ENCODE data around the gene ANAPC5.

DNA sequence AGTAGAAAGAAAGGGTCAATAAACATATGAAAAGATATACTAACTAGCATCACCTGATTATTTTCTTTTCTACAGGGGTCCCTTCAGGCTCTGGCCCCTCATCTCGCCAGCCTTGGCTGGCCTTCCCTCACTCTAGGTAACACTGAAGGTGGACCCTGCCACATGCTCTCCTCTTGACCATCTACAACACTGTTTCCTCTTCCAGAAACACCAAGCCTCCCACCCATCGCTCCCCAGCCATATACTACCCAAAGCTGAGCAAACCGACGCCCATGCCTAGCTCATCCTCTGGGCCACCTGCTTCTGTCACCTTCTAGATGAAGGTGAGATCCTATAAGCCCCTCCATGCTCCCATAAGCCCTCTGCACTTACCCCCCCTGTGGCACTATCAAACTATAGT is 14.8 kb downstream of the ANAPC5 start:
- TF ChIP-seq, protein P1, sequence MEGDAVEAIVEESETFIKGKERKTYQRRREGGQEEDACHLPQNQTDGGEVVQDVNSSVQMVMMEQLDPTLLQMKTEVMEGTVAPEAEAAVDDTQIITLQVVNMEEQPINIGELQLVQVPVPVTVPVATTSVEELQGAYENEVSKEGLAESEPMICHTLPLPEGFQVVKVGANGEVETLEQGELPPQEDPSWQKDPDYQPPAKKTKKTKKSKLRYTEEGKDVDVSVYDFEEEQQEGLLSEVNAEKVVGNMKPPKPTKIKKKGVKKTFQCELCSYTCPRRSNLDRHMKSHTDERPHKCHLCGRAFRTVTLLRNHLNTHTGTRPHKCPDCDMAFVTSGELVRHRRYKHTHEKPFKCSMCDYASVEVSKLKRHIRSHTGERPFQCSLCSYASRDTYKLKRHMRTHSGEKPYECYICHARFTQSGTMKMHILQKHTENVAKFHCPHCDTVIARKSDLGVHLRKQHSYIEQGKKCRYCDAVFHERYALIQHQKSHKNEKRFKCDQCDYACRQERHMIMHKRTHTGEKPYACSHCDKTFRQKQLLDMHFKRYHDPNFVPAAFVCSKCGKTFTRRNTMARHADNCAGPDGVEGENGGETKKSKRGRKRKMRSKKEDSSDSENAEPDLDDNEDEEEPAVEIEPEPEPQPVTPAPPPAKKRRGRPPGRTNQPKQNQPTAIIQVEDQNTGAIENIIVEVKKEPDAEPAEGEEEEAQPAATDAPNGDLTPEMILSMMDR (IDR thresholded peaks at IDR 0.05): no peak
- TF ChIP-seq RELA (CRISPR knock-in tag; IDR thresholded peaks at IDR 0.05; ENCODE audit: borderline replicate concordance) (no peak), TEAD4 (CRISPR knock-in tag; IDR thresholded peaks at IDR 0.05) (no peak), NFYB (CRISPR knock-in tag; conservative IDR thresholded peaks at IDR 0.05; ENCODE audit: low read depth) (no peak), ETV6 (CRISPR knock-in tag; IDR thresholded peaks at IDR 0.05) (no peak), NR2C2 (CRISPR knock-in tag; IDR thresholded peaks at IDR 0.05) (no peak), TEAD1 (CRISPR knock-in tag; IDR thresholded peaks at IDR 0.05) (no peak), ZNF138 (CRISPR knock-in tag; conservative IDR thresholded peaks at IDR 0.05) (no peak)
- TF ChIP-seq, protein P2, sequence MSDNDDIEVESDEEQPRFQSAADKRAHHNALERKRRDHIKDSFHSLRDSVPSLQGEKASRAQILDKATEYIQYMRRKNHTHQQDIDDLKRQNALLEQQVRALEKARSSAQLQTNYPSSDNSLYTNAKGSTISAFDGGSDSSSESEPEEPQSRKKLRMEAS (CRISPR knock-in tag; IDR thresholded peaks at IDR 0.05): no peak
- TF ChIP-seq, protein P3, sequence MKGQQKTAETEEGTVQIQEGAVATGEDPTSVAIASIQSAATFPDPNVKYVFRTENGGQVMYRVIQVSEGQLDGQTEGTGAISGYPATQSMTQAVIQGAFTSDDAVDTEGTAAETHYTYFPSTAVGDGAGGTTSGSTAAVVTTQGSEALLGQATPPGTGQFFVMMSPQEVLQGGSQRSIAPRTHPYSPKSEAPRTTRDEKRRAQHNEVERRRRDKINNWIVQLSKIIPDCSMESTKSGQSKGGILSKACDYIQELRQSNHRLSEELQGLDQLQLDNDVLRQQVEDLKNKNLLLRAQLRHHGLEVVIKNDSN (CRISPR knock-in tag; IDR thresholded peaks at IDR 0.05): no peak
- TF ChIP-seq, protein P4, sequence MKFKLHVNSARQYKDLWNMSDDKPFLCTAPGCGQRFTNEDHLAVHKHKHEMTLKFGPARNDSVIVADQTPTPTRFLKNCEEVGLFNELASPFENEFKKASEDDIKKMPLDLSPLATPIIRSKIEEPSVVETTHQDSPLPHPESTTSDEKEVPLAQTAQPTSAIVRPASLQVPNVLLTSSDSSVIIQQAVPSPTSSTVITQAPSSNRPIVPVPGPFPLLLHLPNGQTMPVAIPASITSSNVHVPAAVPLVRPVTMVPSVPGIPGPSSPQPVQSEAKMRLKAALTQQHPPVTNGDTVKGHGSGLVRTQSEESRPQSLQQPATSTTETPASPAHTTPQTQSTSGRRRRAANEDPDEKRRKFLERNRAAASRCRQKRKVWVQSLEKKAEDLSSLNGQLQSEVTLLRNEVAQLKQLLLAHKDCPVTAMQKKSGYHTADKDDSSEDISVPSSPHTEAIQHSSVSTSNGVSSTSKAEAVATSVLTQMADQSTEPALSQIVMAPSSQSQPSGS (CRISPR knock-in tag; IDR thresholded peaks at IDR 0.05; ENCODE audit: borderline replicate concordance, low read depth): no peak
- TF ChIP-seq, protein P5, sequence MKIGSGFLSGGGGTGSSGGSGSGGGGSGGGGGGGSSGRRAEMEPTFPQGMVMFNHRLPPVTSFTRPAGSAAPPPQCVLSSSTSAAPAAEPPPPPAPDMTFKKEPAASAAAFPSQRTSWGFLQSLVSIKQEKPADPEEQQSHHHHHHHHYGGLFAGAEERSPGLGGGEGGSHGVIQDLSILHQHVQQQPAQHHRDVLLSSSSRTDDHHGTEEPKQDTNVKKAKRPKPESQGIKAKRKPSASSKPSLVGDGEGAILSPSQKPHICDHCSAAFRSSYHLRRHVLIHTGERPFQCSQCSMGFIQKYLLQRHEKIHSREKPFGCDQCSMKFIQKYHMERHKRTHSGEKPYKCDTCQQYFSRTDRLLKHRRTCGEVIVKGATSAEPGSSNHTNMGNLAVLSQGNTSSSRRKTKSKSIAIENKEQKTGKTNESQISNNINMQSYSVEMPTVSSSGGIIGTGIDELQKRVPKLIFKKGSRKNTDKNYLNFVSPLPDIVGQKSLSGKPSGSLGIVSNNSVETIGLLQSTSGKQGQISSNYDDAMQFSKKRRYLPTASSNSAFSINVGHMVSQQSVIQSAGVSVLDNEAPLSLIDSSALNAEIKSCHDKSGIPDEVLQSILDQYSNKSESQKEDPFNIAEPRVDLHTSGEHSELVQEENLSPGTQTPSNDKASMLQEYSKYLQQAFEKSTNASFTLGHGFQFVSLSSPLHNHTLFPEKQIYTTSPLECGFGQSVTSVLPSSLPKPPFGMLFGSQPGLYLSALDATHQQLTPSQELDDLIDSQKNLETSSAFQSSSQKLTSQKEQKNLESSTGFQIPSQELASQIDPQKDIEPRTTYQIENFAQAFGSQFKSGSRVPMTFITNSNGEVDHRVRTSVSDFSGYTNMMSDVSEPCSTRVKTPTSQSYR (CRISPR knock-in tag; IDR thresholded peaks at IDR 0.05): no peak
- TF ChIP-seq, protein P6, sequence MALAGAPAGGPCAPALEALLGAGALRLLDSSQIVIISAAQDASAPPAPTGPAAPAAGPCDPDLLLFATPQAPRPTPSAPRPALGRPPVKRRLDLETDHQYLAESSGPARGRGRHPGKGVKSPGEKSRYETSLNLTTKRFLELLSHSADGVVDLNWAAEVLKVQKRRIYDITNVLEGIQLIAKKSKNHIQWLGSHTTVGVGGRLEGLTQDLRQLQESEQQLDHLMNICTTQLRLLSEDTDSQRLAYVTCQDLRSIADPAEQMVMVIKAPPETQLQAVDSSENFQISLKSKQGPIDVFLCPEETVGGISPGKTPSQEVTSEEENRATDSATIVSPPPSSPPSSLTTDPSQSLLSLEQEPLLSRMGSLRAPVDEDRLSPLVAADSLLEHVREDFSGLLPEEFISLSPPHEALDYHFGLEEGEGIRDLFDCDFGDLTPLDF (CRISPR knock-in tag; IDR thresholded peaks at IDR 0.05): no peak
- TF ChIP-seq, protein P7, sequence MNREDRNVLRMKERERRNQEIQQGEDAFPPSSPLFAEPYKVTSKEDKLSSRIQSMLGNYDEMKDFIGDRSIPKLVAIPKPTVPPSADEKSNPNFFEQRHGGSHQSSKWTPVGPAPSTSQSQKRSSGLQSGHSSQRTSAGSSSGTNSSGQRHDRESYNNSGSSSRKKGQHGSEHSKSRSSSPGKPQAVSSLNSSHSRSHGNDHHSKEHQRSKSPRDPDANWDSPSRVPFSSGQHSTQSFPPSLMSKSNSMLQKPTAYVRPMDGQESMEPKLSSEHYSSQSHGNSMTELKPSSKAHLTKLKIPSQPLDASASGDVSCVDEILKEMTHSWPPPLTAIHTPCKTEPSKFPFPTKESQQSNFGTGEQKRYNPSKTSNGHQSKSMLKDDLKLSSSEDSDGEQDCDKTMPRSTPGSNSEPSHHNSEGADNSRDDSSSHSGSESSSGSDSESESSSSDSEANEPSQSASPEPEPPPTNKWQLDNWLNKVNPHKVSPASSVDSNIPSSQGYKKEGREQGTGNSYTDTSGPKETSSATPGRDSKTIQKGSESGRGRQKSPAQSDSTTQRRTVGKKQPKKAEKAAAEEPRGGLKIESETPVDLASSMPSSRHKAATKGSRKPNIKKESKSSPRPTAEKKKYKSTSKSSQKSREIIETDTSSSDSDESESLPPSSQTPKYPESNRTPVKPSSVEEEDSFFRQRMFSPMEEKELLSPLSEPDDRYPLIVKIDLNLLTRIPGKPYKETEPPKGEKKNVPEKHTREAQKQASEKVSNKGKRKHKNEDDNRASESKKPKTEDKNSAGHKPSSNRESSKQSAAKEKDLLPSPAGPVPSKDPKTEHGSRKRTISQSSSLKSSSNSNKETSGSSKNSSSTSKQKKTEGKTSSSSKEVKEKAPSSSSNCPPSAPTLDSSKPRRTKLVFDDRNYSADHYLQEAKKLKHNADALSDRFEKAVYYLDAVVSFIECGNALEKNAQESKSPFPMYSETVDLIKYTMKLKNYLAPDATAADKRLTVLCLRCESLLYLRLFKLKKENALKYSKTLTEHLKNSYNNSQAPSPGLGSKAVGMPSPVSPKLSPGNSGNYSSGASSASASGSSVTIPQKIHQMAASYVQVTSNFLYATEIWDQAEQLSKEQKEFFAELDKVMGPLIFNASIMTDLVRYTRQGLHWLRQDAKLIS (CRISPR knock-in tag; IDR thresholded peaks at IDR 0.05; ENCODE audit: borderline replicate concordance): no peak
